Measurements from ENCODE around the gene GALNS.

DNA sequence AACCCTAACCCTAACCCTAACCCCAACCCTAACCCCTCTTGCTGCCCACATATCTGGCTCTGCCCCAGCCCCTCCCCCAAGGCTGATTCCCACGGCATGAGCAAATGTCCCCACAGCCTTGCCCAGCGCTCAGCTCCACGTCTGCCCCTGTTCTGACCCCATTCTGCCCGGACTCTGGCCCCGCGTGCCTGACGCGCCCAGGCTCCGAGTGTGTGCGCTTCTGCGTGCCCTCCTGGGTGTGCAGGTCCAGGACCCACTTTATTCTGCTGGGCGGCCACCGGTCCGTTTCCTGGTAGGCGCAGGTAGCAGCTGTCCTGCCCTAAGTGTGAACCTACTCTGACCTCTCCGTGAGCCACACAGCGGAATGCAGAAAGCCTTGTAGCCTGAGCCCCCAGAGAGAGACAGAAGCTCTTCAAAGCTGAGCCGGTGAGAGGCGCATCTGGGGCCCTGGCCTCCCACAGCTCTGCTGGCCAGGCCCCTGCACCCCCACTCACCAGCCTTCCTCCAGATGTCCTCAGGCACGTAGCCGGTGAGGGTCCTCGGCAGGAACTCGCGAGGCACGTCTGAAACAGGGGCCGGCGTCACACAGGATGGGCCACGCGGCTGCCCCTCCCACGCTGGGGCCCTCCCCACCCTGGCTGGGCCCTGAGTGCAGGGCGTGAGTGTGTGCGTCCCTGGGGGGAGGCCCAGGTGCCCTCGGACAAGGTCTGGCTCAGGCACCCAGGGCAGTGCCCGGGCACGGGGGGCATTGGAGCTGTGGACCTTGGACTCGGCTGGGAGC, 23.7 kb upstream of the GALNS start:
- TF ChIP-seq SNAI2 (CRISPR knock-in tag; IDR thresholded peaks at IDR 0.05): no peak
- TF ChIP-seq, protein P1, sequence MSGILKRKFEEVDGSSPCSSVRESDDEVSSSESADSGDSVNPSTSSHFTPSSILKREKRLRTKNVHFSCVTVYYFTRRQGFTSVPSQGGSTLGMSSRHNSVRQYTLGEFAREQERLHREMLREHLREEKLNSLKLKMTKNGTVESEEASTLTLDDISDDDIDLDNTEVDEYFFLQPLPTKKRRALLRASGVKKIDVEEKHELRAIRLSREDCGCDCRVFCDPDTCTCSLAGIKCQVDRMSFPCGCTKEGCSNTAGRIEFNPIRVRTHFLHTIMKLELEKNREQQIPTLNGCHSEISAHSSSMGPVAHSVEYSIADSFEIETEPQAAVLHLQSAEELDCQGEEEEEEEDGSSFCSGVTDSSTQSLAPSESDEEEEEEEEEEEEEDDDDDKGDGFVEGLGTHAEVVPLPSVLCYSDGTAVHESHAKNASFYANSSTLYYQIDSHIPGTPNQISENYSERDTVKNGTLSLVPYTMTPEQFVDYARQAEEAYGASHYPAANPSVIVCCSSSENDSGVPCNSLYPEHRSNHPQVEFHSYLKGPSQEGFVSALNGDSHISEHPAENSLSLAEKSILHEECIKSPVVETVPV (CRISPR knock-in tag; IDR thresholded peaks at IDR 0.05): no peak

Measured in SK-N-SH treated with all-trans-retinoic acid at 6 μM for 48 hours (cell line).